ENCODE measurements around the gene TNS3.

GRCh38 chr7:47386273-47386835 is 195.6 kb downstream of the TNS3 start:
- no peak for TF ChIP-seq CTCF (IDR thresholded peaks at IDR 0.05)
- no peak; the same call in 1 of the 2 replicates for TF ChIP-seq POLR2AphosphoS5 (IDR thresholded peaks at IDR 0.05; ENCODE audit: low read depth, low read length)
- TF ChIP-seq TCF7L2 (IDR thresholded peaks at IDR 0.05; ENCODE audit: low read depth, low read length): no peak
